WI38 (cell line): Measurements from ENCODE around the gene NCKAP5L.
"Not testable (repeated sequence)": the region's sequence is repeated elsewhere in the genome, so short reads cannot be mapped to it uniquely, and the experiment has no call there.

Experiments
- H3K4me3 ChIP-seq: 2 replicates; pipeline ENCODE4 v1.5.1; 2011; ENCODE audit warnings: low read depth, mild to moderate bottlenecking, control low read depth, low read length
- TF ChIP-seq, protein P1 (sequence below): IDR thresholded peaks from 2 replicates; pipeline ENCODE4 v1.5.1; 2012; ENCODE audit warnings: low read depth, mild to moderate bottlenecking, control low read depth, low read length

Gene NCKAP5L

DNA sequence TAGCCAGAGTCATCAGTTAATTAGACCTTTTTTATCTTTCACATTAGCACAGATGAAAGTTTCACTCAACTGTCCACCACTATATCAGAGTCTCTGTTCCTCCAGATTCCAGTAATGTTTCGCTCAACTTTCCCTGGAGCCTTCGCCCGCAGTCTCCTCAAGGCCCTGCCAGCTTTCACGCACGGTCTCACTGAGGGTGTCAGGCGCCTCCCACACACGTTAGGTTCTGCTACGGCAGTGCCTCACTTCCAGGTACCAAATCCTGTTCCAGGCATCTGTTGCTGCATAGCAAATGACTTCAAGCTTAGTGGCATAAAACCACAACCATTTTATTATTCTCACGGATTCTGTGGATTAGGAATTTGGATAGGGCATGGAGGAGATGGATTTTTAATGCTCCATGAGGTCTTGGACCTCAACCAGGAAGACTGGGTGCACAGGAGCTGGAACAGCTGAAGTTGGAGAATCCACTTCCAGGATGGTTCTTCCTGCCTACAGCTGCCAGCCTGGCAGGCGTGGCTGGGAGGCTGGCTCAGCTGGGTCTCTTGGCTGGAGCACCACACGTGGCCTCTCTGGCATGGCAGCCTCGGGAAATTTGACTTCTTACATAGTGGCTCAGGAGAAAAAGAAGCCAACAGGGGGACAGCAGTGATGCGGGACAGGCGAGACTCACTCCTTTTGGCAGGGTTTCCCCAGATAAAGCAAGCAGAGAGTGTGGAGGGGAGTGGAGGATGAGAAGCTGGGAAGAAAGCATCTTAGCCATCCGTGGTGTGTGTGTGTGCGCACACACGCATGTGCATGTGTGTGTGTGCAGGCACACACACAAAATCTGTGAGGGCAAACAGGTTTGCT is 36.0 kb upstream of the NCKAP5L start:
- H3K4me3 ChIP-seq, result no peak overlapping the region
- TF ChIP-seq, protein P1, sequence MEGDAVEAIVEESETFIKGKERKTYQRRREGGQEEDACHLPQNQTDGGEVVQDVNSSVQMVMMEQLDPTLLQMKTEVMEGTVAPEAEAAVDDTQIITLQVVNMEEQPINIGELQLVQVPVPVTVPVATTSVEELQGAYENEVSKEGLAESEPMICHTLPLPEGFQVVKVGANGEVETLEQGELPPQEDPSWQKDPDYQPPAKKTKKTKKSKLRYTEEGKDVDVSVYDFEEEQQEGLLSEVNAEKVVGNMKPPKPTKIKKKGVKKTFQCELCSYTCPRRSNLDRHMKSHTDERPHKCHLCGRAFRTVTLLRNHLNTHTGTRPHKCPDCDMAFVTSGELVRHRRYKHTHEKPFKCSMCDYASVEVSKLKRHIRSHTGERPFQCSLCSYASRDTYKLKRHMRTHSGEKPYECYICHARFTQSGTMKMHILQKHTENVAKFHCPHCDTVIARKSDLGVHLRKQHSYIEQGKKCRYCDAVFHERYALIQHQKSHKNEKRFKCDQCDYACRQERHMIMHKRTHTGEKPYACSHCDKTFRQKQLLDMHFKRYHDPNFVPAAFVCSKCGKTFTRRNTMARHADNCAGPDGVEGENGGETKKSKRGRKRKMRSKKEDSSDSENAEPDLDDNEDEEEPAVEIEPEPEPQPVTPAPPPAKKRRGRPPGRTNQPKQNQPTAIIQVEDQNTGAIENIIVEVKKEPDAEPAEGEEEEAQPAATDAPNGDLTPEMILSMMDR, result no peak

DNA sequence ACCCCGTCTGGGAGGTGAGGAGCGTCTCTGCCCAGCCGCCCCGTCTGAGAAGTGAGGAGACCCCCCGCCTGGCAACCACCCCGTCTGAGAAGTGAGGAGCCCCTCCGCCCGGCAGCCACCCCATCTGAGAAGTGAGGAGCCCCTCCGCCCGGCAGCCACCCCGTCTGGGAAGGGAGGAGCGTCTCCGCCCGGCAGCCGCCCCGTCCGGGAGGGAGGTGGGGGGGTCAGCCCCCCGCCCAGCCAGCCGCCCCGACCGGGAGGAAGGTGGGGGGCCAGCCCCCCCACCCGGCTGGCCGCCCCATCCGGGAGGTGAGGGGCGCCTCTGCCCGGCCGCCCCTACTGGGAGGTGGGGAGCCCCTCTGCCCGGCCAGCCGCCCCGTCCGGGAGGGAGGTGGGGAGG is 32.7 kb upstream of the NCKAP5L start:
- not testable (repeated sequence) for H3K4me3 ChIP-seq

DNA sequence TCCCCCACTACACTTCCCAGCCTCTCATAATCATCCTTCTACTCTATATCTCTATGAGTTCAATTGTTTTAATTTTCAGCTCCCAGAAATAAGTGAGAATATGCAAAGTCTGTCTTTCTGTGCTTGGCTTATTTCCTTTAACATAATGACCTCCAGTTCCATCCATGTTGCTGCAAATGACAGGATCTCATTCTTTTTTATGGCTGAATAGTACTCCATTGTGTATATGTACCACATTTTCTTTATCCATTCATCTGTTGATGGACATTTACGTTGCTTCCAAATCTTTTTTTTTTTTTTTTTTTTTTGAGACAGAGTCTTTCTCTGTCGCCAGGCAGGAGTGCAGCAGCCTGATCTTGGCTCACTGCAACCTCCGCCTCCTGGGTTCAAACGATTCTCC is 27.7 kb upstream of the NCKAP5L start:
- not testable (repeated sequence) for H3K4me3 ChIP-seq

DNA sequence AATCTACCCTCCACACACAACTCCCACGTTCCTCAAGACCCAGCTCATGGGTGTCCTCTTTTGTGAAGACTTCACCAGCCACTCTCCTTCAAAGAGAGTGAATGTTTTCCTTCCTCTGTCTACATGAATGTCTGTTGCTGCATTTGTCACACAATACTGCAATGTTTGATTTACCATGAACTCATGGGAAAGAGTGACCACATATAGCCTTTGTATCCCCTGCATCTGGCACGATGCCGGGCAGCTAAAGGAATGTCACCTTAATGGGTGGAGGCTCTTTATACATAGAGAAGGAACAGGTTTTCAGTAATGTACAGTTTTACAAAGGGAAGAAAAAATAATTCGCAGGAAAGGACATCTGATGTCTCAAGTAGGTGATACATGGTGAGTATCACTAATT is 26.8 kb upstream of the NCKAP5L start:
- no peak overlapping the region for H3K4me3 ChIP-seq
- TF ChIP-seq, protein P1, result no peak

DNA sequence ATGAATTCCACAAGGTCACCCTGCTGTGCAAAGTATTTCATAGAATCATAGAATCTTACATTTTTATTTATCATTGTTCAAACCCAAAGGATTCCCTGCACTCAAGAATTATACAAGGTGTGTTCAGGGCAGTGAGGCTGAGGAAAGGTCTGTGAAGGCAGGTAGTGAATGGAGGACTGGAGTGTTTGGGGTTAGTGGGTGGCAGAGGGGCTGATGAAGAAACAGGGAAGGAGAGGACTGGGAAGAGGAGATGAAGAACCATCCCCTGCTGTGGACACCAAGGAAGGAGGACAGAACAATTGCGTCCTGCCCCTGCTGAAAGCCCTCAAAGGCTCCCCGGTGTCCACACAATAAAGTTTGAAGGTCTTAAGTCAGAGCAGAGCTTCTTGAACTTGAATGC is 25.5 kb upstream of the NCKAP5L start:
- TF ChIP-seq, protein P1, result no peak
- no peak overlapping the region for H3K4me3 ChIP-seq

DNA sequence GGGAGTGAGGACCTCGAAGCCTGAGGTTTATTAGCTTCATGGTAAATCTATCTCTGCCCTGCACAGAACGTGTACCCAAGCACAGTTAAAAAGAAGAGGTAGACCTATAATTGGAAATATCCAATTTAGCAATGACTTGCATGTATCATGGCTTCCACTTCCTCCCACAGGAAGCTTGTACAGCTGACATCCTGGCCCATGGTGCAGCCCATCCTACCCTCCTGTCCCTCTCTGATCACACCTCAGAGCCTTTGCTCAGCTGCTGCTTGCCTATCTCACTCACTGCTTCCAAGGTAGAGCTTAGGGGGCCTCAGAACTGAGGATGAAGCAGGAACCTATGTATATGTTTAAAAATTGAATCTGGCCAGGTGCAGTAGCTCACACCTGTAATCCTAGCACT is 18.9 kb upstream of the NCKAP5L start:
- TF ChIP-seq, protein P1, result no peak
- H3K4me3 ChIP-seq, result no peak overlapping the region

DNA sequence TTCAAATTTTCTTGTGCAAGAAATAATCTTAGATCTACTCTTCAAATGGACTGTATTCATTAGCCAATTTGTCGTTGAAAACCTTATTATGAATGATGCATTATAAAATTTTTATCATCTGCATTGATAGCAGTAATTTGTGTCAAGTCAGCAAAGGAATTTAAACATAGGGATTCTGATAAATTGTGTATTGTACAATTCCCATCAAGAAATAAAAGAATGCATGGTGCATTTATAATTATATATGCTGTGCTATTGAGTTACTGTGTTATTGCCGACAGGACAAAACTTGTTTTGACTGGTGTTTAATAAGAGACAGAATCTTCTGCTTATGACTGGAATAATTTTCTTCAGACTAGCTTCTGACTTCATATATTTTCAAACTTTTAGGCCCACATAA is 17.8 kb upstream of the NCKAP5L start:
- no peak overlapping the region for H3K4me3 ChIP-seq
- TF ChIP-seq, protein P1, result no peak

DNA sequence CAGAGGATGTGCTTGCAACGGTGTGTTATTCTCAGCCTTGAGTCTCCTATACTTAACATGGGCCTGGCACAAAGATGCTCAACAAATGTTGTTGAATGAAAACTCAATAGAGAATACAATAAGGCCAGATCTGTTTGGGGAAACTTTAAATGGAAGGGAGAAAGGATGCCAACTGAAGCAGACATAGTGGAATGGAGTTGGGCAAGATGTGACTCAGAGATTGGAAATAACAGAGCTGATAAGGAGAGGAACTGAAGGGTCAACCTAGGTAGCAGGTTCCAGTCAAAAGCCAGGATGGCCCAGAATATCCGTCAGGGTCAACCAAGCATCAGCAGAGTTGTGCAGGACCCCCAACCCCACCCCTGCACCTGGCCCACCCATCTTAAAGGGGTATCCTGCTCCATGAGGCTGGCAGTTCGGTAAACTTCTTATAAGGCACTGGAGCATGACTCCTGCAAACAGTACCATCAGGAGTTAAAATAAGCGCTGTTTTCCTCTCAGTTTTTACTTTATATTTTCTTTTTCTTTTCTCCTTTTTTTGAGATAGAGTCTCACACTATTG is 15.7 kb upstream of the NCKAP5L start:
- TF ChIP-seq, protein P1, result no peak
- H3K4me3 ChIP-seq, result no peak overlapping the region
